ENCODE results near the gene TTYH1. TPM values are rescaled to one million over a fixed set of nuclear protein-coding genes. Genes with fewer than 3 reads are reported as not detected.
"Not testable (repeated sequence)": the region's sequence is repeated elsewhere in the genome, so short reads cannot be mapped to it uniquely, and the experiment has no call there.

The TTYH1 gene
- total and polyA plus RNA-seq, 7 experiments from 2014 or later, result 0.10 to 1.8 (median 0.32) TPM; not detected in 3

GRCh38 chr19:54379187-54379678 lies 36.0 kb upstream of the TTYH1 start:
- H3K27ac ChIP-seq (ENCODE audit: low read depth, low read length), result no peak overlapping the region

DNA sequence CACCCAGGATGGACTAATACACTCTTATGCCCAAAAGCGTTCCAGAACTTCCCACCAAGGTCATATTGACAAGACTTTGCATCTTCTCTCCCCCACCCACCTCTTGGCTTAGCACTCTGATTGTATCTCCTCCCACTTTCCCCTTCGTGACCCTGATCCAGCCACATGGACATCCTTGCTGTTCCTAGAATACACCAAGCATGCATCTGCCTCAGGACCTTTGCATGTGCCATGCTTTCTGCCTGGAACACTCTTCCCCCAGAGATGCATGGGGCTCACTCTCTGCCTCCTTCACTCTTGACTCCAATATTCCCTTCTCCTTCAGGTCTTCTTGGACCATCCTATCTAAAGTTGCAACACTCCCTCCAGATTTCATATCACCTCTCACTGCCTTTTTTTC lies 34.4 kb upstream of the TTYH1 start:
- Histone ChIP-seq H3K9me3 (ENCODE audit: control insufficient read depth in 2 of 3, low read length in 3 of 3) (no peaks in the 10 kb centered on the region), H3K36me3 (ENCODE audit: control insufficient read depth in 2 of 3, insufficient read depth in 3 of 3, low read length in 3 of 3) (no peaks in the 10 kb centered on the region), H3K27ac (ENCODE audit: low read depth, low read length) (no peak overlapping the region), H3K4me1 (ENCODE audit: control insufficient read depth in 2 of 2, insufficient read depth in 2 of 2, low read length in 2 of 2) (peaks cover 13 to 33% of the 10 kb centered on the region in 2 donors), H3K4me3 (ENCODE audit: low read length) (no peak overlapping the region), H3K27me3 (ENCODE audit: control insufficient read depth in 2 of 2, insufficient read depth in 2 of 2, low read length in 2 of 2) (no peaks in the 10 kb centered on the region)
- peaks cover 0 to 42% (median 0%) of the 10 kb centered on the region in 5 donors for H3K27me3 Mint-ChIP-seq
- DNase-seq, result no peak
- peaks cover 40 to 63% (median 54%) of the 10 kb centered on the region in 7 donors for H3K4me1 Mint-ChIP-seq
- peaks cover 0 to 26% (median 0%) of the 10 kb centered on the region in 5 donors for H3K36me3 Mint-ChIP-seq
- H3K4me3 Mint-ChIP-seq, result peak overlapping the region in 2 of 10 donors; percentile 24 to 42
- ChIA-PET CTCF (interaction anchor here (1.0 kb wide), 1 partner anchor 11 kb away, joined by 7 read pairs; no protein-coding TSS in a partner anchor), POLR2A (no interaction called here)
- intact Hi-C loops (cut with micrococcal nuclease), result no loop called here
- H3K27ac Mint-ChIP-seq, result peak overlapping the region in 1 of 9 donors; percentile 14
- no peak for ATAC-seq
- H3K9me3 Mint-ChIP-seq, result peaks cover 0 to 21% (median 1%) of the 10 kb centered on the region in 11 donors

More at GRCh38 chr19:54379187-54379678, 36.0 kb upstream of the TTYH1 start:
- H3K36me3 ChIP-seq (ENCODE audit: control insufficient read depth in 2 of 3, insufficient read depth in 3 of 3, low read length in 3 of 3), result no peaks in the 10 kb centered on the region
- ATAC-seq (no peak), DNase-seq (no peak)
- Mint-ChIP-seq H3K4me3 (peak overlapping the region in 5 of 10 donors; percentile 5 to 71 (median 36)), H3K27ac (peak overlapping the region in 5 of 9 donors; percentile 12 to 68 (median 25)), H3K27me3 (peaks cover 0 to 40% (median 0%) of the 10 kb centered on the region in 5 donors), H3K36me3 (peaks cover 0 to 34% (median 0%) of the 10 kb centered on the region in 5 donors), H3K9me3 (peaks cover 0 to 21% (median 1%) of the 10 kb centered on the region in 11 donors), H3K4me1 (peaks cover 42 to 74% (median 63%) of the 10 kb centered on the region in 7 donors)
- peaks cover 20 to 48% of the 10 kb centered on the region in 2 donors for H3K4me1 ChIP-seq (ENCODE audit: control insufficient read depth in 2 of 2, insufficient read depth in 2 of 2, low read length in 2 of 2)
- H3K4me3 ChIP-seq (ENCODE audit: low read length), result no peak overlapping the region
- H3K9me3 ChIP-seq (ENCODE audit: control insufficient read depth in 2 of 3, low read length in 3 of 3), result no peaks in the 10 kb centered on the region
- intact Hi-C loops (cut with micrococcal nuclease), result loop anchor here (2.0 to 10.0 kb wide), 2 partner anchors 14 to 514 kb away; partner anchors contain the start of genes LAIR1 (in 2 of the 2) and MYADM (in 1 of the 2)
- no peaks in the 10 kb centered on the region for H3K27me3 ChIP-seq (ENCODE audit: control insufficient read depth in 2 of 2, insufficient read depth in 2 of 2, low read length in 2 of 2)
- ChIA-PET CTCF (interaction anchor here (2.1 to 2.5 kb wide), 2 partner anchors 9 to 12 kb away, joined by 12 to 13 read pairs; no protein-coding TSS in a partner anchor), POLR2A (interaction anchor here (0.6 to 3.2 kb wide), 3 partner anchors 9 to 492 kb away, joined by 3 to 30 read pairs (median 6); no protein-coding TSS in a partner anchor)

- peaks cover 32 to 53% (median 45%) of the 10 kb centered on the region in 7 donors for H3K4me1 Mint-ChIP-seq
- DNase-seq; H3K9me3 ChIP-seq (ENCODE audit: control insufficient read depth in 2 of 3, low read length in 3 of 3); intact Hi-C loops (cut with micrococcal nuclease); H3K27ac Mint-ChIP-seq; H3K36me3 ChIP-seq (ENCODE audit: control insufficient read depth in 2 of 3, insufficient read depth in 3 of 3, low read length in 3 of 3); ATAC-seq; H3K27me3 ChIP-seq (ENCODE audit: control insufficient read depth in 2 of 2, insufficient read depth in 2 of 2, low read length in 2 of 2); H3K4me3 ChIP-seq (ENCODE audit: low read length); H3K27ac ChIP-seq (ENCODE audit: low read depth, low read length); H3K4me3 Mint-ChIP-seq: not testable (repeated sequence)
- H3K4me1 ChIP-seq (ENCODE audit: control insufficient read depth in 2 of 2, insufficient read depth in 2 of 2, low read length in 2 of 2), result peaks cover 13 to 27% of the 10 kb centered on the region in 2 donors
- H3K36me3 Mint-ChIP-seq, result peaks cover 0 to 21% (median 0%) of the 10 kb centered on the region in 5 donors
- H3K27me3 Mint-ChIP-seq, result peaks cover 0 to 35% (median 0%) of the 10 kb centered on the region in 5 donors
- peaks cover 0 to 19% (median 1%) of the 10 kb centered on the region in 11 donors for H3K9me3 Mint-ChIP-seq
- ChIA-PET CTCF (interaction anchor here (1.0 kb wide), 2 partner anchors 9 to 16 kb away, joined by 3 to 7 read pairs; no protein-coding TSS in a partner anchor), POLR2A (interaction anchor here (0.6 to 1.0 kb wide), 2 partner anchors 9 to 18 kb away, joined by 3 to 5 read pairs; partner anchors contain the start of gene LAIR1)
Observed at GRCh38 chr19:54382041-54382440, 33.2 kb upstream of the TTYH1 start.

DNA sequence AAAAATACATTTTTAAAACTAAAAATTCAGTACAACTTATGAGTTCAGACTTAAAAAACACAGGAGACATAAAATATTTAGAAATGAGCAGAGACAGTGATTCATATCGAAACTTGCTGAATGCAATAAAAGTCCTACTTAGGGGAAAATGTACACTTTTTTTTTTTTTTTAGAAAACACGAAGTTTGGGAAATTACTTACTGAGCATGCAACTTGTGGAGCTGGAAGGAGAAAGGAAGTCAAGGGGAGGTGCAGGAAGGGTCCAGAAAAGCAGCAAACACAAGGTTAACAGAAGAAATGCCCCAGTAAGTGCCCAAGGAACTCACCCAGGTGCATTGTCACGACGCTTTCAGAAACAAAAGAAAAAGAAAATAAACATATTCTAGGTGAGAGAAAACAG lies 31.9 kb upstream of the TTYH1 start:
- Mint-ChIP-seq H3K9me3 (peaks cover 0 to 19% (median 1%) of the 10 kb centered on the region in 11 donors), H3K4me1 (peaks cover 38 to 53% (median 49%) of the 10 kb centered on the region in 7 donors), H3K27ac (peak overlapping the region in 2 of 9 donors; percentile 45 to 53), H3K4me3 (peak overlapping the region in 1 of 10 donors; percentile 22), H3K36me3 (peaks cover 0 to 19% (median 0%) of the 10 kb centered on the region in 5 donors), H3K27me3 (peaks cover 0 to 38% (median 0%) of the 10 kb centered on the region in 5 donors)
- no peak overlapping the region for H3K4me3 ChIP-seq (ENCODE audit: low read length)
- ATAC-seq (no peak), DNase-seq (no peak)
- intact Hi-C loops (cut with micrococcal nuclease), result no loop called here
- H3K36me3 ChIP-seq (ENCODE audit: control insufficient read depth in 2 of 3, insufficient read depth in 3 of 3, low read length in 3 of 3), result no peaks in the 10 kb centered on the region
- POLR2A ChIA-PET, result no interaction called here
- no peaks in the 10 kb centered on the region for H3K9me3 ChIP-seq (ENCODE audit: control insufficient read depth in 2 of 3, low read length in 3 of 3)
- no peak overlapping the region for H3K27ac ChIP-seq (ENCODE audit: low read depth, low read length)
- H3K27me3 ChIP-seq (ENCODE audit: control insufficient read depth in 2 of 2, insufficient read depth in 2 of 2, low read length in 2 of 2), result no peaks in the 10 kb centered on the region
- peaks cover 19 to 20% of the 10 kb centered on the region in 2 donors for H3K4me1 ChIP-seq (ENCODE audit: control insufficient read depth in 2 of 2, insufficient read depth in 2 of 2, low read length in 2 of 2)
- CTCF ChIA-PET, result interaction anchor here (1.0 kb wide), 1 partner anchor 15 kb away, joined by 3 read pairs; no protein-coding TSS in a partner anchor

DNA sequence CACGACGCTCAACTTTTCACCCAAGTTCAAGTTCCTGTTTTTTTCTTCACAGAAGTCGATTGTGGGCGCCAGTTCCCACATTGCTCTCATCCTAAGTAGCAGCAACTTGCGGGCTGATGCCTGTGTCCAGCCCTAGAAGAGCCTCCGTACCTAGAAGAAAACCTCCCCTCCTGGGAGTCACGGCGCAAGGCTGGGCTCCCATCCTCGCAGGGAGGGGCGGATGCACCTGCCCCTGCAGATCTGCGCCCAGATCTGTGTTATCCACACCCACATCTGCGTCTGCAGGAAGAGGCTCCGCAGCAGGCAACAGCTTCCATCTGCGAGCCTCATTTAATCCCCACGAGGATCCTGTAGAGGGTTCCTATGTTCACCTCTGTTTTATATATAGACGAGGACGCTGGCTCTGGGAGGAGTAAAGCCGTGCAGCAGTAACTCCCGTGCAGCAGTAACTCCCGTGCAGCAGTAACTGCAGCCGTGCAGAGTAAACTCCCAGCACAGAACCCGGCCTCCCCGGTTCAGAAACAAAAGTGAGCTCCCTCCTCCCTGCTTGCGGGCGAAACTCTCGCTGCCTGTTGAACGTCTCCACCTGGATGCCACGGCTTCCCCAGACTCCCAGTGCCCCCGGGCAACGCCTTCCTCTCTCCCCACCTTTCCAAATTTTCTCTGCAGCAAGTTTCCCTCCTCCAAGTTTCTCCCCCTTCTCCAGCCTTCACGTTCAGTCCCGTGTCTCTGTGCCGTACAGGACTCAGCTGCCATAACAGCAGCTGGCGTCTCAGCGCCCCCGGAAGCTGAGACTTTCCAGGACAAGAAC lies 27.1 kb upstream of the TTYH1 start:
- Histone ChIP-seq H3K27me3 (ENCODE audit: control insufficient read depth in 2 of 2, insufficient read depth in 2 of 2, low read length in 2 of 2) (no peaks in the 10 kb centered on the region), H3K4me1 (ENCODE audit: control insufficient read depth in 2 of 2, insufficient read depth in 2 of 2, low read length in 2 of 2) (peaks cover 23 to 26% of the 10 kb centered on the region in 2 donors), H3K36me3 (ENCODE audit: control insufficient read depth in 2 of 3, insufficient read depth in 3 of 3, low read length in 3 of 3) (no peaks in the 10 kb centered on the region), H3K27ac (ENCODE audit: low read depth, low read length) (peak overlapping the region; percentile 67), H3K4me3 (ENCODE audit: low read length) (peak overlapping the region; percentile 65), H3K9me3 (ENCODE audit: control insufficient read depth in 2 of 3, low read length in 3 of 3) (no peaks in the 10 kb centered on the region)
- Mint-ChIP-seq H3K4me3 (peak overlapping the region; percentile 85 to 98 (median 90)), H3K9me3 (peaks cover 0 to 3% (median 0%) of the 10 kb centered on the region in 11 donors), H3K36me3 (peaks cover 0 to 2% (median 0%) of the 10 kb centered on the region in 5 donors), H3K4me1 (peaks cover 38 to 50% (median 48%) of the 10 kb centered on the region in 7 donors), H3K27me3 (peaks cover 0 to 20% (median 0%) of the 10 kb centered on the region in 5 donors), H3K27ac (peak overlapping the region; percentile 56 to 96 (median 89))
- DNase-seq, result peak in 8 of 9 donors; percentile 27 to 59 (median 50)
- CTCF ChIA-PET, result interaction anchor here (0.8 to 7.4 kb wide), 12 partner anchors 9 to 62 kb away, joined by 3 to 135 read pairs (median 8); partner anchors contain the start of gene LAIR1
- intact Hi-C loops (cut with micrococcal nuclease), result loop anchor here (1.0 to 5.0 kb wide), 6 partner anchors 10 to 59 kb away; partner anchors contain the start of genes LAIR1 (in 1 of the 2) and LENG8 (in 1 of the 2)
- ATAC-seq, result peak; percentile 75
- POLR2A ChIA-PET, result interaction anchor here (0.8 to 4.2 kb wide), 14 partner anchors 9 to 251 kb away, joined by 3 to 39 read pairs (median 10); partner anchors contain the start of genes LAIR1, LENG8 and TSEN34

DNA sequence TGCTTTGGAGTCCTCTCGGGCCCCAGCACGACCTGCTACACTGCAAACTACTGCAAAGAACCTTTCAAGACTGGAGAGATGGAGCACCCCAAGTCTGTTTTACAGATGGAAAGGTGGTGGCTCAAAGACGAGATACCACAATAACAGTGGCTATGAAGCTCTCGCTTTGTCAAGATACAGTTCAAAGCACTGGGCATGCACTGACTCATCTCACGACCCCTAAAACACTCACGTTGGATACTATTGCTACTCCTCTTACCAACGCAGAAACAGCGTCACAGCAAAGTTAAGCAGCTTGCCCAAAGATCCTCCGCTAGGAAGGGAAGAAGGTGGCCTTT lies 26.5 kb upstream of the TTYH1 start:
- H3K27ac Mint-ChIP-seq, result peak overlapping the region; percentile 56 to 96 (median 89)
- H3K9me3 Mint-ChIP-seq, result no peaks in the 10 kb centered on the region
- ATAC-seq, result no peak
- peaks cover 36 to 50% (median 45%) of the 10 kb centered on the region in 7 donors for H3K4me1 Mint-ChIP-seq
- intact Hi-C loops (cut with micrococcal nuclease), result loop anchor here (1.0 to 5.0 kb wide), 6 partner anchors 10 to 59 kb away; partner anchors contain the start of genes LAIR1 (in 1 of the 2) and LENG8 (in 1 of the 2)
- H3K4me3 Mint-ChIP-seq, result peak overlapping the region; percentile 85 to 98 (median 90)
- POLR2A ChIA-PET, result interaction anchor here (0.8 to 4.2 kb wide), 14 partner anchors 10 to 252 kb away, joined by 3 to 39 read pairs (median 10); partner anchors contain the start of genes LAIR1, LENG8 and TSEN34
- H3K27me3 Mint-ChIP-seq, result peaks cover 0 to 20% (median 0%) of the 10 kb centered on the region in 5 donors
- H3K36me3 Mint-ChIP-seq, result peaks cover 0 to 2% (median 0%) of the 10 kb centered on the region in 5 donors
- CTCF ChIA-PET, result interaction anchor here (0.6 to 7.4 kb wide), 13 partner anchors 10 to 63 kb away, joined by 3 to 135 read pairs (median 7); partner anchors contain the start of genes LAIR1 and LILRA4
- no peak for DNase-seq
- H3K9me3 ChIP-seq (ENCODE audit: control insufficient read depth in 2 of 3, low read length in 3 of 3), result no peaks in the 10 kb centered on the region
- H3K27ac ChIP-seq (ENCODE audit: low read depth, low read length), result peak overlapping the region; percentile 67
- no peaks in the 10 kb centered on the region for H3K27me3 ChIP-seq (ENCODE audit: control insufficient read depth in 2 of 2, insufficient read depth in 2 of 2, low read length in 2 of 2)
- peak overlapping the region; percentile 65 for H3K4me3 ChIP-seq (ENCODE audit: low read length)
- H3K4me1 ChIP-seq (ENCODE audit: control insufficient read depth in 2 of 2, insufficient read depth in 2 of 2, low read length in 2 of 2), result peaks cover 23 to 26% of the 10 kb centered on the region in 2 donors
- H3K36me3 ChIP-seq (ENCODE audit: control insufficient read depth in 2 of 3, insufficient read depth in 3 of 3, low read length in 3 of 3), result no peaks in the 10 kb centered on the region
